Measurements from ENCODE around the gene CHPF.

The CHPF gene

DNA sequence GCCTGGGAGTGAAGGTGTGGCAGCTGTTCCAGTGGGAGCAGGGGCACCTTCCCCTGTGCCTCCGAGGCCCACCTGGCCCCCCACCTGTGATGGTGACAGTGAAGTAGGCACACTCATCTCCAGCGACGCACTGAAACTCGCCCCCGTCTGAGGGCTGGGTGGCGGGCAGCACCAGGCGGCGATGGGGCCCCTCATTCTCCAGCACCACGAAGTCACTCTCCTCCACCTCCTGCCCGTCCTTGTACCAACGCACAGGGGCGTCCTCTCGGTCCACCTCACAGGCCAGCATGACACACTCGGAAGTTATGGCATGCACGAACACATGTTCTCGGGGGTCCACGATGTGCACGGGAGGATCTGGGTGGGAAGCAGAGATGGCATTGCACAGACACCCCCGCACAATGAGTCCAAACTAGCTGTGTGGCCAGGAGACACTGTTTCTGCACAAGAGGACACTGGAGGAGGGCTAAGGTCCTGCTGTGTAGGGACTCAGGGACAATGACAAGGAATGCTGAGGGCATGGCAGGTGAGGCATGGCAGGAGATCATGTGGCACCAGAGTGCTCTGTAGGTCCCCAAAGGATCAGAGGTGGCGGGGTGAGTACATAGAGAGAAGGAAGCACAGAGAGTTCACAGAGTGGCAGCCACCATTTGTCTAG is 19.8 kb upstream of the CHPF start:
- Histone ChIP-seq H3K36me3 (ENCODE audit: insufficient read depth, low read length) (peaks cover 32% of the 10 kb centered on the region), H3K9me3 (ENCODE audit: low read length) (no peaks in the 10 kb centered on the region), H3K9ac (ENCODE audit: low read length) (no peak overlapping the region), H3K27ac (ENCODE audit: low read depth, low read length) (no peak overlapping the region), H3K4me1 (ENCODE audit: insufficient read depth, low read length) (peaks cover 7% of the 10 kb centered on the region), H3K27me3 (ENCODE audit: control insufficient read depth in 1 of 2, insufficient read depth in 2 of 2, low read length in 2 of 2) (no peaks in the 10 kb centered on the region), H3K4me3 (ENCODE audit: low read depth in 1 of 2, low read length in 2 of 2) (no peak overlapping the region)

- H3K36me3 ChIP-seq (ENCODE audit: insufficient read depth, low read length): peaks cover 32% of the 10 kb centered on the region
- no peak overlapping the region for H3K9ac ChIP-seq (ENCODE audit: low read length)
- no peaks in the 10 kb centered on the region for H3K9me3 ChIP-seq (ENCODE audit: low read length)
- H3K27me3 ChIP-seq (ENCODE audit: control insufficient read depth in 1 of 2, insufficient read depth in 2 of 2, low read length in 2 of 2): no peaks in the 10 kb centered on the region
- H3K4me1 ChIP-seq (ENCODE audit: insufficient read depth, low read length): peaks cover 7% of the 10 kb centered on the region
- H3K27ac ChIP-seq (ENCODE audit: low read depth, low read length): no peak overlapping the region
- H3K4me3 ChIP-seq (ENCODE audit: low read depth in 1 of 2, low read length in 2 of 2): no peak overlapping the region
Measured at GRCh38 chr2:219562049-219563020, 18.7 kb upstream of the CHPF start.

DNA sequence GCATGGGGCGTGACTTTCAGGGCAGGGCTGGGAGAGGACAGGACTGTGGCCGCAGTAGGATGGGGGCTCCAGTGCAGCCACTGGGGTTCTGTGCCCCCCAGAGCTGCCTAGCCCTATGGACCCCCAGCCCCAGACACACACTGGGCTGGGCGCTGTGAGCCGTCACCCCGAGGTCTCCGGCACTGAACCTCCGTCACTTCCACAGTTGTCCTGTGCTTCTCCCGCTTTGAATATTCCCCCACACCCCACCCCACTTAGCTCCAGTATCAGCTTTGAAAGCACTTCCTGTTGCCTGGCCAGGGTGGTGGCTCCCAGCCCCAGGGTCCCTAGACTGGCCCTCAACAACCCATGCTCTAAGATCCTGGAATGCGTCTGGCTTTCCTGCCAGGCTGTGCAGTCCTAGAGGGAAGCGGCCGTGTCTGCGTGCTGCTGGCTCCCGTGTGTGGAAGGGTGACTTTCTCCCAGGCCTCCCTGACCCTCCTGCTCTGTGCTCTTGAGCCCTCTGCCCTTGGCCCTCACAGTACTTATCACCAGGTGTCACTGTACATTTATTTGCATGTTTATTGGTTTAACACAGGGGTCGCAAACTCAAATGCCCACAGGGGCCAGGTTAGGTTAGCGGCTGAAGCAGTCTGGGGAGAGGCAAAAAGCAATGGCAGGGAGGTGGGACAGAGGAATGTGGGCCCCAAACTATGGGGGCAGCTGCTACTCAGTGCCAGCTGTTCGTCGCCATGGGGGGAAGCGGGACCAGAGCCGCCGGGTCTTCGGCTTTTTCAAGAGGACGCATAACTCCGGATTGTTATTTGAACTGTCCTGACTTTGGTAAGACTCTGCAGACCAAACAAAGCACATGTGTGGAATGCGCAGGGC is 17.8 kb upstream of the CHPF start:
- Histone ChIP-seq H3K9me3 (ENCODE audit: low read length) (no peaks in the 10 kb centered on the region), H3K36me3 (ENCODE audit: insufficient read depth, low read length) (peaks cover 32% of the 10 kb centered on the region), H3K27ac (ENCODE audit: low read depth, low read length) (no peak overlapping the region), H3K27me3 (ENCODE audit: control insufficient read depth in 1 of 2, insufficient read depth in 2 of 2, low read length in 2 of 2) (no peaks in the 10 kb centered on the region), H3K4me1 (ENCODE audit: insufficient read depth, low read length) (peaks cover 7% of the 10 kb centered on the region), H3K4me3 (ENCODE audit: low read depth in 1 of 2, low read length in 2 of 2) (no peak overlapping the region), H3K9ac (ENCODE audit: low read length) (no peak overlapping the region)

- no peak overlapping the region for H3K4me3 ChIP-seq (ENCODE audit: low read depth in 1 of 2, low read length in 2 of 2)
- peaks cover 7% of the 10 kb centered on the region for H3K4me1 ChIP-seq (ENCODE audit: insufficient read depth, low read length)
- H3K9me3 ChIP-seq (ENCODE audit: low read length): no peaks in the 10 kb centered on the region
- no peaks in the 10 kb centered on the region for H3K27me3 ChIP-seq (ENCODE audit: control insufficient read depth in 1 of 2, insufficient read depth in 2 of 2, low read length in 2 of 2)
- H3K27ac ChIP-seq (ENCODE audit: low read depth, low read length): no peak overlapping the region
- H3K9ac ChIP-seq (ENCODE audit: low read length): no peak overlapping the region
- H3K36me3 ChIP-seq (ENCODE audit: insufficient read depth, low read length): peaks cover 28% of the 10 kb centered on the region
Measured at GRCh38 chr2:219560893-219561178, 17.2 kb upstream of the CHPF start.

DNA sequence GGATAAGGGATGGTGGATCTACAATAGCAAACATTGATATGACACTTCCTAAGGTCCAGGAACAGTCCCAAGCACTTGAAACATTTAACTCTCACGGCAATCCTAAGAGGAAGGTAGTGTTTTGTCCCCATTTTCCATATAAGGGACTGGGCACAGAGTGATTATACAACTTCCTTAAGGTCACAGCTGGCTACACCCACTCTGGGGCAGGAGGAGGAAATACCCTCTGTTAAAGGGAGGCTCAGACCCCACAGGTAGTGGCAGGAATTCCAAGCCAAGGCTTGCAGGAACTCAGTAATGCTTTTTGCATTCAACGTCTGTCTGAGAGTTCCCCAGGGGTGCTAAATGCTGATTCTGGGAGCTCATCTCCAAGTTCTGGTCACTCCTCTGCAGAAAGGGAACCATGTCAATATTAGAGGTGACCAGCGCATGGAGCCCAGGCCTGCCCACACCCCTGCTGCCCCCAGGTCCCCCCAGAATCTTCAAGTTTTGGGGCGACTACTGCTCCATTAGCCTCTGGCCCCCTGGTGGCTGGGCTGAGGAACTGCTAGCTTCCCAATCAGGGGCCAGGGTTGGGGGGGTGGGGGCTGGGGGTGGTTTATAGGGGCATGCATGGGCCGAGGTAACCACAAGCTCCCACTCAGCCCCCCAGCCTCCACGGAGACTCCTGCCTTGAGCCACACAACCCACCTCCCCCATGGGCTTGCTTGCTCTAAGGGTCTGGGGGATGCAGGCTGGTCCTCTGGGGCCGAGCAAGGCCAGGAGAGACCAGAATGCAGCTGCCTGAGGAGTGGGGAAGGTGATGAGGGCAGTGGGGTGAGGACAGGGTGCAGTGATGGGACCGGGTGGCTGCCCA is 16.7 kb upstream of the CHPF start:
- Histone ChIP-seq H3K36me3 (ENCODE audit: insufficient read depth, low read length) (peaks cover 27% of the 10 kb centered on the region), H3K27me3 (ENCODE audit: control insufficient read depth in 1 of 2, insufficient read depth in 2 of 2, low read length in 2 of 2) (no peaks in the 10 kb centered on the region)

GRCh38 chr2:219559156-219559915 is 15.7 kb upstream of the CHPF start:
- Histone ChIP-seq H3K4me1 (ENCODE audit: insufficient read depth, low read length) (peaks cover 7% of the 10 kb centered on the region), H3K27me3 (ENCODE audit: control insufficient read depth in 1 of 2, insufficient read depth in 2 of 2, low read length in 2 of 2) (no peaks in the 10 kb centered on the region), H3K9ac (ENCODE audit: low read length) (no peak overlapping the region), H3K4me3 (ENCODE audit: low read depth in 1 of 2, low read length in 2 of 2) (no peak overlapping the region), H3K27ac (ENCODE audit: low read depth, low read length) (no peak overlapping the region), H3K36me3 (ENCODE audit: insufficient read depth, low read length) (peaks cover 27% of the 10 kb centered on the region), H3K9me3 (ENCODE audit: low read length) (no peaks in the 10 kb centered on the region)

More for the DNA sequence above, 16.7 kb upstream of the CHPF start:
- no peak overlapping the region for H3K4me3 ChIP-seq (ENCODE audit: low read depth in 1 of 2, low read length in 2 of 2)
- H3K9me3 ChIP-seq (ENCODE audit: low read length): no peaks in the 10 kb centered on the region
- no peak overlapping the region for H3K9ac ChIP-seq (ENCODE audit: low read length)
- H3K27ac ChIP-seq (ENCODE audit: low read depth, low read length): no peak overlapping the region
- peaks cover 7% of the 10 kb centered on the region for H3K4me1 ChIP-seq (ENCODE audit: insufficient read depth, low read length)

DNA sequence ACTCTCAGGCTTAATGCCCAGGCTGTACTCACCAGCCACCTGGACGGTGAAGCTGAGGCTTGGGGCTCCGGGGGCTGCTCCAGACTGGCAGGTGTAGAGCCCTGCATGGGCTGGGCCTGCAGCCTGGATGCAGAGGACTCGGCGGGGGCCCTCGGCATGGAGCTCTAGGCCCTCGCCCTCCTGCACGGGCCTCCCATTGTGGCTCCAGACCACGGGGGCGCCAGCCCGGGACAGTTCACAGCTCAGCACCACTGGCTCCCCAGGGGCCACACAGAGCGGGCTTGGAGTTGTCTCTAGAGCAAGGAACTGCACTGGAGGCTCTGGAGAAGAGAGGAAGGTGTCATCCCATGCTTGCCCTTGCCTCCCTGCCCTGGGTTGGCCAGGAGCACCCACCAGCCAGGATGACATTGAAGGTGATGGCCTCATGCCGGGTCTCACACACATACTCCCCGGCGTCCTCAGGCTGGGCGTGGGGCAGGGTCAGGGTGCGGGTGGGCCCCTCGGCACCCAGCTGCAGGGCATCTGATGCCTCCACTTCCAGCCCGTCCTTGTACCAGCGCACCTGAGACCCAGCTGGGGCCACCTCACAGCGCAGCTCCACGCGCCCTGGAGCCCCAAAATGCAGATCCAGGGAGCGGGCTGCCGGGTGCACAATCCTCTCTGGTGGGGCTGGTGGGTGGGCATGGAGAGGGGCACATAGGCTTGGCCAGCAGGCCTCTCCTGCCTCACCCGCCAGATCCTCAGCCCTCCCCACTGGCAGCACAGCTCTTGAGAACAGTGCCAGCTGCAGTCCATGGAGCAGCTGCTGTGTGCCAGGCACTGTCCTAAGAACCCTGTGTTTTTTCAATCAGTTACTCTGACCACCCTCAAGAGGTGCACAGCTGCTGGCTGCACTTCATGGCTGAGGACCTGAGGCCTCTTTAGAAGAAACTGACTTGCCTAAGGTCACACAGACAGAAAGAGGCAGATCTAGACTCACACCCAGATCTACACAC is 14.5 kb upstream of the CHPF start:
- Histone ChIP-seq H3K4me1 (ENCODE audit: insufficient read depth, low read length) (peaks cover 11% of the 10 kb centered on the region), H3K9ac (ENCODE audit: low read length) (no peak overlapping the region), H3K4me3 (ENCODE audit: low read depth in 1 of 2, low read length in 2 of 2) (no peak overlapping the region), H3K27me3 (ENCODE audit: control insufficient read depth in 1 of 2, insufficient read depth in 2 of 2, low read length in 2 of 2) (peaks cover 0 to 7% of the 10 kb centered on the region in 2 donors), H3K36me3 (ENCODE audit: insufficient read depth, low read length) (peaks cover 17% of the 10 kb centered on the region), H3K9me3 (ENCODE audit: low read length) (no peaks in the 10 kb centered on the region), H3K27ac (ENCODE audit: low read depth, low read length) (no peak overlapping the region)

DNA sequence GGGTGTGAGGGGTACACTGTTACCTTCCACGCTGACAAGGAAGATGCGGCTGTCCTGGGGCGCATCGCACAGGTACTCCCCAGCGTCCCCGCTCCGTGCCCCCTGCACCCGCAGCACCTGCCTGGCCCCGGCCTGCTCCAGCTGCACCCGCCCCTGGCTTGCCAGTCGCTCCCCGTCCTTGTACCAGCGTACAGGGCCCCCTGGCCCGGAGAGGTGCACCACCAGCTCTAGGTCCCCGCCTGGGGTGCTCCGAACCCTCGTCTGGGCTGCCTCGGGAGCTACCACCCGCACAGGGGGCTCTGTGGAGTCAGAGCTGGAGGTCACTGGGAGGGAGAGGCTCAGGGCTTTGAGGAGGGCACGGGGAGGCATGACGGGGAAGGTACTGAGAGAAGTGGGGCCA is 13.7 kb upstream of the CHPF start:
- H3K27ac ChIP-seq (ENCODE audit: low read depth, low read length): no peak overlapping the region
- H3K36me3 ChIP-seq (ENCODE audit: insufficient read depth, low read length): peaks cover 10% of the 10 kb centered on the region
- no peak overlapping the region for H3K4me3 ChIP-seq (ENCODE audit: low read depth in 1 of 2, low read length in 2 of 2)
- no peak overlapping the region for H3K9ac ChIP-seq (ENCODE audit: low read length)
- peaks cover 16% of the 10 kb centered on the region for H3K4me1 ChIP-seq (ENCODE audit: insufficient read depth, low read length)
- peaks cover 0 to 9% of the 10 kb centered on the region in 2 donors for H3K27me3 ChIP-seq (ENCODE audit: control insufficient read depth in 1 of 2, insufficient read depth in 2 of 2, low read length in 2 of 2)
- H3K9me3 ChIP-seq (ENCODE audit: low read length): no peaks in the 10 kb centered on the region

DNA sequence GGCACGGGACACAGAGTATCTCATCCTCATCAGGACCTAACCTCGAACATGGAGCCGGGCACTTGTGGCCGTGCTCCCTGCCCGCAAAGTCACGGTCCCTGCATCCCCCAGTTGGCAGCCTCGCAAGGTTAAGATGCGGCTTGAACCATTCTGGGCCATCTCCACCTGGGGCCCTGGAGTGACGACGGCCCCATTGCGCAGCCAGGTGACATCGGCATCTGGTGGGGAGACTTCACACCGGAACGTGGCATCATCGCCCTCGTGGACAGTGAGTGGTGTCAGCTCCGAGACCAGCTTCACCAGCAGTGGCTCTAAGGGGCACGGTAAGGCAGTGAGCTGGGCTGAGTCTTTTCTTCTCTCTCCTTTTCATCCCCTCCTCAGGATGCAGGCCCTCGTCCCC is 12.8 kb upstream of the CHPF start:
- H3K9ac ChIP-seq (ENCODE audit: low read length): no peak overlapping the region
- H3K4me3 ChIP-seq (ENCODE audit: low read depth in 1 of 2, low read length in 2 of 2): no peak overlapping the region
- no peaks in the 10 kb centered on the region for H3K9me3 ChIP-seq (ENCODE audit: low read length)
- H3K36me3 ChIP-seq (ENCODE audit: insufficient read depth, low read length): peaks cover under 1% of the 10 kb centered on the region
- H3K4me1 ChIP-seq (ENCODE audit: insufficient read depth, low read length): peaks cover 21% of the 10 kb centered on the region
- no peak overlapping the region for H3K27ac ChIP-seq (ENCODE audit: low read depth, low read length)
- H3K27me3 ChIP-seq (ENCODE audit: control insufficient read depth in 1 of 2, insufficient read depth in 2 of 2, low read length in 2 of 2): peaks cover 7 to 9% of the 10 kb centered on the region in 2 donors

Measured in muscle layer of colon (tissue), 2 donors.